GM12874 (cell line): ENCODE measurements around the gene MATN1.

ENCODE experiments used
- CTCF ChIP-seq: IDR thresholded peaks from 2 replicates; pipeline ENCODE4 v1.5.1; 2011; ENCODE audit warnings: low read depth, mild to moderate bottlenecking, control low read depth, low read length, moderate library complexity; ENCODE audit not compliant: insufficient read depth

Gene MATN1

GRCh38 chr1:30665216-30666010, 58.0 kb downstream of the MATN1 start:
- no peak for TF ChIP-seq CTCF

- no peak for TF ChIP-seq CTCF
Observed at GRCh38 chr1:30664103-30664755, 59.2 kb downstream of the MATN1 start.

- no peak for TF ChIP-seq CTCF
Observed at GRCh38 chr1:30663596-30664091, 59.7 kb downstream of the MATN1 start.

GRCh38 chr1:30662291-30662840, 61.0 kb downstream of the MATN1 start:
- no peak for TF ChIP-seq CTCF

- no peak for TF ChIP-seq CTCF
Observed at GRCh38 chr1:30661311-30661710, 62.1 kb downstream of the MATN1 start.
